CD4-positive, alpha-beta T cell (primary cell): ENCODE measurements around the gene ETS2. TPM values are rescaled to one million over a fixed set of nuclear protein-coding genes. Genes with fewer than 3 reads are reported as not detected.

Experiments
- ATAC-seq: fragments of 200-7000 bp; cut with Tn5 transposase; one replicate; pipeline ENCODE4 v1.10.0; 2022; ENCODE audit warnings: mild to moderate bottlenecking; ENCODE audit not compliant: poor library complexity
- CTCF ChIA-PET: fragments of 350-600 bp; sonication (Branson Sonifier 250); formaldehyde crosslinking; loops from one replicate; lab custom pipeline; 2021; ENCODE audit warnings: antibody characterized with exemption, inconsistent platforms; lab: Charles Lee
- POLR2A ChIA-PET: fragments of 350-600 bp; sonication (Branson Sonifier 250); formaldehyde crosslinking; loops from one replicate; lab custom pipeline; 2021; ENCODE audit warnings: antibody characterized with exemption, inconsistent platforms; lab: Charles Lee
- DNase-seq, 14 experiments: peaks; one replicate each; pipeline ENCODE4 v3.0.0-alpha.2; 2013 to 2020; ENCODE audit warnings: mixed read lengths in 2 of 14
- H3K27ac ChIP-seq, 2 donors: one replicate each; pipeline versions ENCODE4 v1.5.1 to v1.7.0; 2013; ENCODE audit warnings: low read length in 2 of 2, low read depth in 1 of 2, mild to moderate bottlenecking in 1 of 2
- H3K27me3 ChIP-seq, 2 experiments: 1 replicate in 1 of 2; 2 replicates in 1 of 2; pipeline versions ENCODE4 v1.6.1 to v1.7.0; 2013; ENCODE audit warnings: low read length in 2 of 2, control low read depth in 1 of 2, mild to moderate bottlenecking in 1 of 2, moderate library complexity in 1 of 2; ENCODE audit not compliant: insufficient read depth in 2 of 2, control insufficient read depth in 1 of 2
- H3K36me3 ChIP-seq: one replicate; pipeline ENCODE4 v1.6.1; 2013; ENCODE audit warnings: low read length, control low read depth; ENCODE audit not compliant: insufficient read depth
- H3K4me1 ChIP-seq: one replicate; pipeline ENCODE4 v1.6.1; 2013; ENCODE audit warnings: low read length, control low read depth; ENCODE audit not compliant: insufficient read depth
- H3K4me3 ChIP-seq: one replicate; pipeline ENCODE4 v1.5.1; 2013; ENCODE audit warnings: mild to moderate bottlenecking, low read length, moderate library complexity
- H3K9me3 ChIP-seq, 2 experiments: 1 replicate in 1 of 2; 2 replicates in 1 of 2; pipeline versions ENCODE4 v1.6.1 to v1.7.0; 2013; ENCODE audit warnings: low read length in 2 of 2, mild to moderate bottlenecking in 2 of 2, control low read depth in 1 of 2, moderate library complexity in 1 of 2; ENCODE audit not compliant: control insufficient read depth in 1 of 2, insufficient read depth in 1 of 2
- H3K27ac Mint-ChIP-seq: one replicate; pipeline ENCODE4 v1.8.0; 2020; ENCODE audit warnings: mixed read lengths
- H3K27me3 Mint-ChIP-seq: one replicate; pipeline ENCODE4 v1.8.0; 2021; ENCODE audit warnings: mixed read lengths
- H3K36me3 Mint-ChIP-seq: one replicate; pipeline ENCODE4 v1.8.0; 2021; ENCODE audit warnings: low read depth, mixed read lengths
- H3K4me1 Mint-ChIP-seq: one replicate; pipeline ENCODE4 v1.8.0; 2021; ENCODE audit warnings: low read depth, mixed read lengths
- H3K4me3 Mint-ChIP-seq: one replicate; pipeline ENCODE4 v1.8.0; 2020; ENCODE audit warnings: mild to moderate bottlenecking, mixed read lengths
- H3K9me3 Mint-ChIP-seq: one replicate; pipeline ENCODE4 v1.8.0; 2020; ENCODE audit warnings: mixed read lengths
- intact Hi-C, 2 experiments: fragments of 100-400 bp; cut with DNase I in 1 of 2; cut with micrococcal nuclease in 1 of 2; formaldehyde crosslinking; loops; one replicate each; pipeline versions ENCODE4 v1.15.1 to v1.9.0; 2023 to 2025; cut with DNase I, micrococcal nuclease
- total RNA-seq, 174 experiments: library from RNA in 2 of 174; stranded (reverse) in 2 of 174; gene quantifications; one replicate each; pipeline ENCODE4 v1.2.3 and lab custom pipeline; 2021 to 2026
- TF ChIP-seq, protein P1 (sequence below): fragments of 200-600 bp; IDR thresholded peaks from one replicate; pipeline ENCODE4 v1.8.0; 2022; ENCODE audit warnings: antibody characterized with exemption, mild to moderate bottlenecking

ETS2 gene
- total RNA-seq, 2 experiments from 2014 or later: 11.4 to 13.9 TPM

GRCh38 chr21:38758501-38759214 lies 47.1 kb upstream of the ETS2 start:
- Mint-ChIP-seq H3K27ac (no peak overlapping the region), H3K36me3 (no peaks in the 10 kb centered on the region), H3K9me3 (no peaks in the 10 kb centered on the region), H3K4me1 (peaks cover 8% of the 10 kb centered on the region), H3K27me3 (no peaks in the 10 kb centered on the region), H3K4me3 (no peak overlapping the region)
- intact Hi-C loops: loop anchor here in 1 of 2 experiments (1.0 kb wide), 1 partner anchor 20 kb away; no protein-coding TSS in a partner anchor
- ChIA-PET POLR2A (no interaction called here), CTCF (no interaction called here)
- DNase-seq (no peak), ATAC-seq (no peak)
- Histone ChIP-seq H3K4me3 (no peak overlapping the region), H3K4me1 (peaks cover 5% of the 10 kb centered on the region), H3K27me3 (no peaks in the 10 kb centered on the region), H3K9me3 (no peaks in the 10 kb centered on the region), H3K36me3 (no peaks in the 10 kb centered on the region), H3K27ac (no peak overlapping the region)
- TF ChIP-seq, protein P1, sequence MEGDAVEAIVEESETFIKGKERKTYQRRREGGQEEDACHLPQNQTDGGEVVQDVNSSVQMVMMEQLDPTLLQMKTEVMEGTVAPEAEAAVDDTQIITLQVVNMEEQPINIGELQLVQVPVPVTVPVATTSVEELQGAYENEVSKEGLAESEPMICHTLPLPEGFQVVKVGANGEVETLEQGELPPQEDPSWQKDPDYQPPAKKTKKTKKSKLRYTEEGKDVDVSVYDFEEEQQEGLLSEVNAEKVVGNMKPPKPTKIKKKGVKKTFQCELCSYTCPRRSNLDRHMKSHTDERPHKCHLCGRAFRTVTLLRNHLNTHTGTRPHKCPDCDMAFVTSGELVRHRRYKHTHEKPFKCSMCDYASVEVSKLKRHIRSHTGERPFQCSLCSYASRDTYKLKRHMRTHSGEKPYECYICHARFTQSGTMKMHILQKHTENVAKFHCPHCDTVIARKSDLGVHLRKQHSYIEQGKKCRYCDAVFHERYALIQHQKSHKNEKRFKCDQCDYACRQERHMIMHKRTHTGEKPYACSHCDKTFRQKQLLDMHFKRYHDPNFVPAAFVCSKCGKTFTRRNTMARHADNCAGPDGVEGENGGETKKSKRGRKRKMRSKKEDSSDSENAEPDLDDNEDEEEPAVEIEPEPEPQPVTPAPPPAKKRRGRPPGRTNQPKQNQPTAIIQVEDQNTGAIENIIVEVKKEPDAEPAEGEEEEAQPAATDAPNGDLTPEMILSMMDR: no peak

DNA sequence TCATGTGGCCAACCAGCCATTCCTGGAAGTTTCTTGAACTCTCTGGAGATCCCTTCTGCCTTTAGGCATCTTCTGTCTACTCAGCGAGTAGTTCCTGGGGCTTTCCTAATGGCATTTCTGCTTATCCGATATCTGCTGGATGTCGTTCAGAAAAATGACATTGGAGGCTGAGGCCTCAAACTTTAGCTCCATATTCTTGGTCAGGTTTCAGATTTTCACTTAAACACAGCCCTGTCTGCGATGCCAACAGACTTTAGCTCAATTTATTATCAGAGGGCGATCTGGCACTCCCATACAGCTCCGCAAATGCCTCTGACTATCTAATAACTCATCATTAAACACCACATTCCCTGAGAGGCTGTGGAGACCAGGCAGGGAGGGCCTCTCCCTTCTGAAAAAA lies 46.3 kb upstream of the ETS2 start:
- no peaks in the 10 kb centered on the region for H3K36me3 ChIP-seq
- Mint-ChIP-seq H3K27ac (no peak overlapping the region), H3K27me3 (no peaks in the 10 kb centered on the region), H3K36me3 (no peaks in the 10 kb centered on the region), H3K4me3 (no peak overlapping the region), H3K4me1 (peaks cover 8% of the 10 kb centered on the region), H3K9me3 (no peaks in the 10 kb centered on the region)
- ChIA-PET POLR2A (no interaction called here), CTCF (no interaction called here)
- DNase-seq: no peak
- intact Hi-C loops: loop anchor here in 1 of 2 experiments (1.0 kb wide), 1 partner anchor 19 kb away; no protein-coding TSS in a partner anchor
- H3K9me3 ChIP-seq: no peaks in the 10 kb centered on the region
- no peak overlapping the region for H3K4me3 ChIP-seq
- TF ChIP-seq, protein P1: no peak
- H3K27ac ChIP-seq: no peak overlapping the region
- no peaks in the 10 kb centered on the region for H3K27me3 ChIP-seq
- ATAC-seq: no peak
- peaks cover 5% of the 10 kb centered on the region for H3K4me1 ChIP-seq

GRCh38 chr21:38760017-38760761 lies 45.5 kb upstream of the ETS2 start:
- H3K36me3 Mint-ChIP-seq: no peaks in the 10 kb centered on the region
- peaks cover 8% of the 10 kb centered on the region for H3K4me1 Mint-ChIP-seq
- CTCF ChIA-PET: no interaction called here
- intact Hi-C loops: loop anchor here in 1 of 2 experiments (10.0 kb wide), 1 partner anchor 1195 kb away; no protein-coding TSS in a partner anchor
- H3K4me3 ChIP-seq: no peak overlapping the region
- no peaks in the 10 kb centered on the region for H3K36me3 ChIP-seq
- no peak overlapping the region for H3K4me3 Mint-ChIP-seq
- no peaks in the 10 kb centered on the region for H3K27me3 Mint-ChIP-seq
- no peaks in the 10 kb centered on the region for H3K9me3 ChIP-seq
- TF ChIP-seq, protein P1: no peak
- H3K27me3 ChIP-seq: no peaks in the 10 kb centered on the region
- H3K27ac Mint-ChIP-seq: no peak overlapping the region
- no peak overlapping the region for H3K27ac ChIP-seq
- POLR2A ChIA-PET: interaction anchor here (1.2 kb wide), 1 partner anchor 553 kb away, joined by 3 read pairs; the partner anchor contains the start of gene BRWD1
- no peaks in the 10 kb centered on the region for H3K9me3 Mint-ChIP-seq
- no peak for DNase-seq
- ATAC-seq: no peak
- peaks cover 5% of the 10 kb centered on the region for H3K4me1 ChIP-seq
